Osteoblast (primary cell): ENCODE results near the gene SDHC. TPM values are rescaled to one million over a fixed set of nuclear protein-coding genes. Genes with fewer than 3 reads are reported as not detected.
A peak's percentile ranks its signal among the peaks of the same experiment; 100 is the strongest.
"Not testable (repeated sequence)": the region's sequence is repeated elsewhere in the genome, so short reads cannot be mapped to it uniquely, and the experiment has no call there.

ENCODE experiments used
- DNase-seq: peaks from one replicate; pipeline ENCODE4 v3.0.0; 2011; ENCODE audit warnings: low spot score, mixed read lengths; ENCODE audit not compliant: insufficient read length; ENCODE audit errors: missing footprints
- H2AFZ ChIP-seq: 2 replicates; pipeline ENCODE4 v1.6.0; 2011; ENCODE audit warnings: mild to moderate bottlenecking, low read length
- H3K27ac ChIP-seq: 2 replicates; pipeline ENCODE4 v1.5.1; 2011; ENCODE audit warnings: mild to moderate bottlenecking, low read depth, low read length, moderate library complexity
- H3K27me3 ChIP-seq: 2 replicates; pipeline ENCODE4 v1.6.0; 2012; ENCODE audit warnings: mild to moderate bottlenecking, control low read depth, inconsistent platforms, low read length, moderate library complexity; ENCODE audit not compliant: insufficient read depth
- H3K36me3 ChIP-seq: 2 replicates; pipeline ENCODE4 v1.5.1; 2011; ENCODE audit warnings: mild to moderate bottlenecking, low read length, control low read depth, moderate library complexity; ENCODE audit not compliant: insufficient read depth
- H3K4me1 ChIP-seq: 2 replicates; pipeline ENCODE4 v1.5.1; 2011; ENCODE audit warnings: mild to moderate bottlenecking, low read length, control low read depth, moderate library complexity; ENCODE audit not compliant: insufficient read depth
- H3K4me2 ChIP-seq: 2 replicates; pipeline ENCODE4 v1.6.0; 2011; ENCODE audit warnings: mild to moderate bottlenecking, low read length; ENCODE audit not compliant: insufficient read depth
- H3K4me3 ChIP-seq: fragments of 200-600 bp; sonication (generic); 3 replicates; pipeline ENCODE4 v1.5.1; 2012; ENCODE audit warnings: mild to moderate bottlenecking, low read length, inconsistent platforms; ENCODE audit not compliant: insufficient read depth
- H3K79me2 ChIP-seq: 2 replicates; pipeline ENCODE4 v1.6.0; 2012; ENCODE audit warnings: mild to moderate bottlenecking, low read length, control low read depth, inconsistent platforms; ENCODE audit not compliant: insufficient read depth
- H3K9me3 ChIP-seq: 2 replicates; pipeline ENCODE4 v1.5.1; 2011; ENCODE audit warnings: low read depth, low read length, control low read depth
- H4K20me1 ChIP-seq: 2 replicates; pipeline ENCODE4 v1.6.0; 2012; ENCODE audit warnings: mild to moderate bottlenecking, low read length, control low read depth; ENCODE audit not compliant: insufficient read depth
- total RNA-seq: library from RNA; depleted of rRNA; stranded (reverse); fragments of >200 nt; gene quantifications from 2 replicates; pipeline ENCODE4 v1.2.3, GENCODE V29; 2012
- TF ChIP-seq, protein P1 (sequence below): IDR thresholded peaks from 2 replicates; pipeline ENCODE4 v1.5.1; 2011; ENCODE audit warnings: mild to moderate bottlenecking, low read depth, low read length, moderate library complexity; ENCODE audit errors: extremely low read depth

SDHC gene
- total RNA-seq, 1 donor, result 20.3 TPM

DNA sequence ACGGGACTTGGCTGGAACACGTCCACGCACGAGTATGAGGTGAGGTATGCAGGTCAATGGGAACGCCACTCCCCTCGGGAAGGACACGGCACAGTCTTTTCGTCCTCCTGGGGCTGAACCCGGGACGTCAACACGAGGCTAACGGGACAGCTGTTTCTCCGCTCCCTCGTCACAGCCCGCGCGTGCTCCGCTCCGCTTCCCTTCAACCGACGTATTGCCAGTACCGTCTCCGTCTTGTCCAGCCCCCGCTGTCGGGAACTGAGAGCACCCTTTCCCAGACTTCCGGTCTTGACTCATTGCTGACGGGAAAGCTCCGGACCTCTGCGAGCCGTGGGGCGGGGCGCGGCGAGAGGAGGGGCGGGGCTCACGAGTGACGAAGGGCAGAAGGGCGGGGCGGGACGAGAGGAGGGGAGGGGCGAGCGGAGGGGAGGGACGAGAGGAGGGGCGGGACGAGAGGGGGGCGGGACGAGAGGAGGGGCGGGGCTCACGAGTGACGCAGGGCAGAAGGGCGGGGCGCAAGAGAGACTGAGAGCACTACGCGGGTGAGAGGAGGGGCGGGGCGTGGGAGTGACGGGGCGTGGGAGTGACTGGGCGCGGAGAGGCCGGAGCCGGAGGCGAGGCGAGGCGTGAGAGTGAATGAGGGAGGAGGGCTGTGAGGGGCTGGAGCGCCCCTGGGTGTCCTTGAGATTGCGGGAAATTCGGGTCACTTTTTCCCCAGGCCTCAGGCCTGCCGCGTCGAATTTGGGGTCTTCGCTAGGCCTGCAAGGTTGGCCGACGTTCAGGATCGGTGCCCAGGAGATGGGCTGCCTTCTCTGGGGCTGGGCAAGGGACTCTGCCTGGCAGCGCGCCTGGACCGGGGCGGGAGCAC, 75.7 kb downstream of the SDHC start:
- Histone ChIP-seq H3K79me2 (no peaks in the 10 kb centered on the region), H2AFZ (peak overlapping the region; percentile 98), H3K9me3 (no peaks in the 10 kb centered on the region), H4K20me1 (no peaks in the 10 kb centered on the region), H3K4me3 (peak overlapping the region; percentile 88), H3K27ac (peak overlapping the region; percentile 97), H3K4me2 (peak overlapping the region; percentile 97), H3K4me1 (peaks cover 5% of the 10 kb centered on the region), H3K27me3 (no peaks in the 10 kb centered on the region), H3K36me3 (no peaks in the 10 kb centered on the region)
- DNase-seq, result peak; percentile 97
- TF ChIP-seq, protein P1, sequence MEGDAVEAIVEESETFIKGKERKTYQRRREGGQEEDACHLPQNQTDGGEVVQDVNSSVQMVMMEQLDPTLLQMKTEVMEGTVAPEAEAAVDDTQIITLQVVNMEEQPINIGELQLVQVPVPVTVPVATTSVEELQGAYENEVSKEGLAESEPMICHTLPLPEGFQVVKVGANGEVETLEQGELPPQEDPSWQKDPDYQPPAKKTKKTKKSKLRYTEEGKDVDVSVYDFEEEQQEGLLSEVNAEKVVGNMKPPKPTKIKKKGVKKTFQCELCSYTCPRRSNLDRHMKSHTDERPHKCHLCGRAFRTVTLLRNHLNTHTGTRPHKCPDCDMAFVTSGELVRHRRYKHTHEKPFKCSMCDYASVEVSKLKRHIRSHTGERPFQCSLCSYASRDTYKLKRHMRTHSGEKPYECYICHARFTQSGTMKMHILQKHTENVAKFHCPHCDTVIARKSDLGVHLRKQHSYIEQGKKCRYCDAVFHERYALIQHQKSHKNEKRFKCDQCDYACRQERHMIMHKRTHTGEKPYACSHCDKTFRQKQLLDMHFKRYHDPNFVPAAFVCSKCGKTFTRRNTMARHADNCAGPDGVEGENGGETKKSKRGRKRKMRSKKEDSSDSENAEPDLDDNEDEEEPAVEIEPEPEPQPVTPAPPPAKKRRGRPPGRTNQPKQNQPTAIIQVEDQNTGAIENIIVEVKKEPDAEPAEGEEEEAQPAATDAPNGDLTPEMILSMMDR, result no peak

DNA sequence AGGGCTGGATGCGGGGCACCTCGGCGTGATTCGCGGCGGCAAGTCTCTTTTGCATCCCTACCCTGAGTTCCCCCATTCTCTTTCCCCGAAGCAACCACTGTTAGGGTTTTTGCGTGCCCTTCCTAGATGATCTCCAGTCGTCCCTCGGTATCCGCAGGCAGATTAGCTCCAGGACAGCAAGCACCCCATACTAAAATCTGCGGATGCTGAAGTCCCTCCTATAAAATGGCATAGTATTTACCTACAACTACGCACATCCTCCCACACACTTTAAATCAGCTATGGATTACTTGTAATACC, 76.3 kb downstream of the SDHC start:
- no peak for DNase-seq
- TF ChIP-seq, protein P1, result no peak
- H3K36me3 ChIP-seq, result no peaks in the 10 kb centered on the region

DNA sequence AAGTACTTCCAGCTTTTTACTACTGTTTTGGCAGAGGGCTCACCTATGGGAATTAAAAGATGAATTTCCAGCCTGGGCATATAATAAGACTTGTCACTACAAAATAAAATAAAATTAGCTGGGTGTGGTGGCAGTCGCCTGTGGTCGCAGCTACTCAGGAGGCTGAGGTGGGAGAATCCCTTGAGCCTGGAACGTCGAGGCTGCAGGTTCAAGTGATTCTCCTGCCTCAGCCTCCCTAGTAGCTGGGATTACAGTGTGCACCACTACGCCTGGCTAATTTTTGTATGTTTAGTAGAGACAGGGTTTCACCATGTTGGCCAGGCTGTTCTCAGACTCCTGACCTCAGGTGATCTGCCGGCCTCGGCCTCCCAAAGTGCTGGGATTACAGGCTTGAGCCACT, 77.0 kb downstream of the SDHC start:
- not testable (repeated sequence) for H3K27ac ChIP-seq, H3K79me2 ChIP-seq, H3K4me3 ChIP-seq, DNase-seq, H3K36me3 ChIP-seq, H3K4me1 ChIP-seq, H3K27me3 ChIP-seq, H3K9me3 ChIP-seq, H4K20me1 ChIP-seq, H2AFZ ChIP-seq
- H3K4me2 ChIP-seq, result peak overlapping the region; percentile 94

More for the DNA sequence above, 76.3 kb downstream of the SDHC start:
- Histone ChIP-seq H2AFZ (peak overlapping the region; percentile 90), H3K27ac (peak overlapping the region; percentile 92), H3K9me3 (no peaks in the 10 kb centered on the region), H3K4me3 (peak overlapping the region; percentile 88), H3K27me3 (no peaks in the 10 kb centered on the region), H3K79me2 (no peaks in the 10 kb centered on the region), H4K20me1 (no peaks in the 10 kb centered on the region), H3K4me1 (peaks cover 5% of the 10 kb centered on the region), H3K4me2 (peak overlapping the region; percentile 94)

DNA sequence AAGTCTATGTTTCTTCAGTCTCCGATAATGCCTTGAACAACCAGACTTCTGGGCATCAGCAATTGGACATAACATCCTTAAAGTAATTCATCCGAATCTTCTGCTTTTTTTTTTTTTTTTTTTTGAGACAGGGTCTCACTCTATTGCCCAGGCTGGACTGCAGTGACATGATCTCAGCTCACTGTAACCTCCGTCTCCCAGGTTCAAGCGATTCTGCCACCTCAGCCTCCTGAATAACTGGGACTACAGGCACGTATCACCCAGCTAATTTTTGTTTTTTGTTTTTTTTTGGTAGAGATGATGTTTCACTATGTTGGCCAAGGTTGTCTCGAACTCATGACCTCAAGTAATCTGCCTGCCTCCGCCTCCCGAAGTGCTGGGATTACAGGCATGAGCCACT, 77.4 kb downstream of the SDHC start:
- no peak overlapping the region for H3K4me2 ChIP-seq
- TF ChIP-seq, protein P1, result no peak
- H3K27me3 ChIP-seq, result no peaks in the 10 kb centered on the region
- H3K79me2 ChIP-seq, result no peaks in the 10 kb centered on the region
- H3K9me3 ChIP-seq, result no peaks in the 10 kb centered on the region
- no peaks in the 10 kb centered on the region for H3K36me3 ChIP-seq
- H3K4me1 ChIP-seq, result peaks cover 5% of the 10 kb centered on the region
- H3K4me3 ChIP-seq, result no peak overlapping the region
- no peaks in the 10 kb centered on the region for H4K20me1 ChIP-seq
- DNase-seq, result no peak
- H2AFZ ChIP-seq, result no peak overlapping the region
- H3K27ac ChIP-seq, result no peak overlapping the region
